ENCODE data around the gene UEVLD. TPM values are rescaled to one million over a fixed set of nuclear protein-coding genes. Genes with fewer than 3 reads are reported as not detected.

The UEVLD gene
- total RNA-seq, 1 experiment from 2014 or later = 13.7 TPM

DNA sequence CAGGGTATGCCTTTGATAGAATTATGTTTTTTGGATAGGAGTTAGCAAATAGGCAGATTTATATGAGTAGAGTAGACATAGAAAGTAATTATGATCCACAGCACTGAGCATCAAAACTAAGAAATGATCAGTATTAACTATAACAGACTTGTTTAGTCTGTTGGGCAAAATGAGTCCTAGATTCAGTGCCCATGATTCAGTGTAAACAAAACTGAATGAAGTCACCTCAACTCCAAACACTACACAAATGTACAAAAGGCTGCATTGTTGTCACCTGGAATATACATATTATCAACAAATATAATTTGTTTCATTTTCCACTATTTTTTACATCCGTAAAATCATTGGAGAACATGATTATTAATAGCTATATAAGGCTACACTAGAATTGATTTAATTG, 6.7 kb downstream of the UEVLD start:
- POLR2A ChIA-PET = no interaction called here

More for the DNA sequence above, 6.7 kb downstream of the UEVLD start:
- intact Hi-C loops (cut with micrococcal nuclease) = no loop called here
- ChIA-PET CTCF (no interaction called here), RAD21 (ENCODE audit: low non-redundant PET in 1 of 2, low total read pairs in 2 of 2, uncharacterized antibody in 2 of 2, unreplicated experiment in 2 of 2) (no interaction called here)
- H3K36me3 ChIP-seq (ENCODE audit: control insufficient read depth in 1 of 2, insufficient read depth in 2 of 2, low read length in 2 of 2) = peaks cover 0 to 3% of the 10 kb centered on the region in 2 experiments; a peak in 1 of 4 replicates
- DNase-seq (ENCODE audit: low read depth, low spot score) (no peak), ATAC-seq (no peak)
- H3K79me2 ChIP-seq (ENCODE audit: insufficient read depth, low read length) = 0 out of 2 replicates have a peak, but pooled peaks cover 6% of the 10 kb centered on the region
- H3K9ac ChIP-seq (ENCODE audit: low read length) = no peak overlapping the region
- H3K27ac ChIP-seq (ENCODE audit: low read depth, low read length) = no peak overlapping the region
- H3K27me3 ChIP-seq (ENCODE audit: insufficient read depth, low read length) = no peaks in the 10 kb centered on the region
- H3K4me3 ChIP-seq (replicated peaks in 1 of 2; ENCODE audit: low read depth in 1 of 2, low read length in 2 of 2) = no peak overlapping the region
- peaks cover 14 to 17% of the 10 kb centered on the region in 2 experiments; a peak in 3 of 4 replicates for H3K4me1 ChIP-seq (ENCODE audit: control insufficient read depth in 1 of 2, insufficient read depth in 2 of 2, low read length in 2 of 2)
- TF ChIP-seq, protein P1, sequence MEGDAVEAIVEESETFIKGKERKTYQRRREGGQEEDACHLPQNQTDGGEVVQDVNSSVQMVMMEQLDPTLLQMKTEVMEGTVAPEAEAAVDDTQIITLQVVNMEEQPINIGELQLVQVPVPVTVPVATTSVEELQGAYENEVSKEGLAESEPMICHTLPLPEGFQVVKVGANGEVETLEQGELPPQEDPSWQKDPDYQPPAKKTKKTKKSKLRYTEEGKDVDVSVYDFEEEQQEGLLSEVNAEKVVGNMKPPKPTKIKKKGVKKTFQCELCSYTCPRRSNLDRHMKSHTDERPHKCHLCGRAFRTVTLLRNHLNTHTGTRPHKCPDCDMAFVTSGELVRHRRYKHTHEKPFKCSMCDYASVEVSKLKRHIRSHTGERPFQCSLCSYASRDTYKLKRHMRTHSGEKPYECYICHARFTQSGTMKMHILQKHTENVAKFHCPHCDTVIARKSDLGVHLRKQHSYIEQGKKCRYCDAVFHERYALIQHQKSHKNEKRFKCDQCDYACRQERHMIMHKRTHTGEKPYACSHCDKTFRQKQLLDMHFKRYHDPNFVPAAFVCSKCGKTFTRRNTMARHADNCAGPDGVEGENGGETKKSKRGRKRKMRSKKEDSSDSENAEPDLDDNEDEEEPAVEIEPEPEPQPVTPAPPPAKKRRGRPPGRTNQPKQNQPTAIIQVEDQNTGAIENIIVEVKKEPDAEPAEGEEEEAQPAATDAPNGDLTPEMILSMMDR (IDR thresholded peaks at IDR 0.05 in 2 of 3, conservative IDR thresholded peaks at IDR 0.05 in 1 of 3; ENCODE audit: borderline replicate concordance in 1 of 3, insufficient read depth in 1 of 3, low read depth in 2 of 3, low read length in 2 of 3) = no peak
- TF ChIP-seq, protein P2, sequence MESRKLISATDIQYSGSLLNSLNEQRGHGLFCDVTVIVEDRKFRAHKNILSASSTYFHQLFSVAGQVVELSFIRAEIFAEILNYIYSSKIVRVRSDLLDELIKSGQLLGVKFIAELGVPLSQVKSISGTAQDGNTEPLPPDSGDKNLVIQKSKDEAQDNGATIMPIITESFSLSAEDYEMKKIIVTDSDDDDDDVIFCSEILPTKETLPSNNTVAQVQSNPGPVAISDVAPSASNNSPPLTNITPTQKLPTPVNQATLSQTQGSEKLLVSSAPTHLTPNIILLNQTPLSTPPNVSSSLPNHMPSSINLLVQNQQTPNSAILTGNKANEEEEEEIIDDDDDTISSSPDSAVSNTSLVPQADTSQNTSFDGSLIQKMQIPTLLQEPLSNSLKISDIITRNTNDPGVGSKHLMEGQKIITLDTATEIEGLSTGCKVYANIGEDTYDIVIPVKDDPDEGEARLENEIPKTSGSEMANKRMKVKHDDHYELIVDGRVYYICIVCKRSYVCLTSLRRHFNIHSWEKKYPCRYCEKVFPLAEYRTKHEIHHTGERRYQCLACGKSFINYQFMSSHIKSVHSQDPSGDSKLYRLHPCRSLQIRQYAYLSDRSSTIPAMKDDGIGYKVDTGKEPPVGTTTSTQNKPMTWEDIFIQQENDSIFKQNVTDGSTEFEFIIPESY (IDR thresholded peaks at IDR 0.05; ENCODE audit: extremely low read depth, insufficient replicate concordance, low read length) = no peak
- TF ChIP-seq ZFX (IDR thresholded peaks at IDR 0.05) (no peak), CBX3 (IDR thresholded peaks at IDR 0.05; ENCODE audit: low read depth) (no peak)
- H2AFZ ChIP-seq (ENCODE audit: low read depth, low read length, poor library complexity, severe bottlenecking) = no peak overlapping the region
- H3K9me3 ChIP-seq (ENCODE audit: control insufficient read depth in 1 of 2, insufficient read depth in 1 of 2, low read depth in 1 of 2, low read length in 2 of 2) = no peaks in the 10 kb centered on the region
- H3K9me2 ChIP-seq (ENCODE audit: insufficient read depth) = no peaks in the 10 kb centered on the region
- BruUV-seq (replicated peaks) = no TSS peak
- H4K20me1 ChIP-seq (ENCODE audit: insufficient read depth) = no peaks in the 10 kb centered on the region
- H3K4me2 ChIP-seq (ENCODE audit: low read length) = no peak overlapping the region

Data from HCT116 (cell line).